HG03457 (cell line): Measurements from ENCODE around the gene ZNF780A.
"Not testable (repeated sequence)": the region's sequence is repeated elsewhere in the genome, so short reads cannot be mapped to it uniquely, and the experiment has no call there.

Source experiments
- ATAC-seq: cut with Tn5 transposase; IDR thresholded peaks from one replicate; pipeline ENCODE4 v1.9.1; 2021; ENCODE audit warnings: moderate number of reproducible peaks; ENCODE audit not compliant: unreplicated experiment

The ZNF780A gene

DNA sequence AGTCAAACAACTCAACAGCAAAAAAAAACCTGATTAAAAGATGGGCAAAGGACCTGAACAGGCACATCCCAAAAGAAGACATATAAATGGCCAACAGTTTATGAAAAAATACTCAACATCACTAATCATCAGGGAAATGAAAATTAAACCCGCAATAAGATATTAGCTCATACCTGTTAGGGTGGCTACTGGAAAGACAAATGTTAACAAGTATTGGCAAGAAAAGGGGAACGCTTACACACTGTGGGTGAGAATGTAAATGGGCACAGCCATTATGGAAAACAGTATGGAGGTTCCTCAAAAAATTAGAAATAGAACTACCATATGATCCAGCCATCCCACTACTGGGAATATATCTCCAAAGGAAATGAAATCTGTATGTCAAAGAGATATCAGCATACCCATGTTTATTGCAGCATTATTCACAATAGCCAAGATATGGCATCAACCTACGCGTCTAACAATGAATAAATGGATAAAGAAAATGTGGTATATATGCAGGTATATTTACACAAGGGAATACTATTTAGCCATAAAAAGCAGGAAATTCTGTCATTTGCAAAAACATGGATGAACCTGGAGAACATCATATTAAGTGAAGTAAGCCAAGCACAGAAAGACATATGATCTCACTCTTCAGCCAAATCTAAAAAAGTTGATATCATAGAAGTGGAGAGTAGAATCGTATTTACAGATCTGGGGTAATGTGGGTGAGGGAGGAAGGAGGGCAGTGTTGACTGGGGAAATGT, 2.3 kb downstream of the ZNF780A start:
- no peak for ATAC-seq

DNA sequence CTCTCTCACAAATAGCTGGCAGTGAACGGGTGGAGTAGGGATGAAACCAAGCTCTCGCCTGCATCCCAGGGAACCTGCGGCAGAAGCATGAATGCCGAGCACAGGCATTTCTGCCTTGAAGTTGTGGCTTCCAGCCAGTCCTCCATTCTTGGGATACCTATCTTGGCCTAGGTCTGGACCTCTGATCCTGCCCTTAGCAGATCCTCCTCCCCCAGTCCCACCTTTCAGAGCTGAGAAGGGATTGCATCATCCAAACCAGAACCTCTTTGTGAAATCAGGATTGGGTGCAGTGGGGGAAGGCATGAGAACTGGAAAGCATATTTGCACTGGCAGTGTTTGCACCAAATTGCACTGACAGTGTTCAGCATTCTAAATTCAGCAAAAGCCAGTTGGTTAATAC, 5.8 kb downstream of the ZNF780A start:
- ATAC-seq, result no peak

DNA sequence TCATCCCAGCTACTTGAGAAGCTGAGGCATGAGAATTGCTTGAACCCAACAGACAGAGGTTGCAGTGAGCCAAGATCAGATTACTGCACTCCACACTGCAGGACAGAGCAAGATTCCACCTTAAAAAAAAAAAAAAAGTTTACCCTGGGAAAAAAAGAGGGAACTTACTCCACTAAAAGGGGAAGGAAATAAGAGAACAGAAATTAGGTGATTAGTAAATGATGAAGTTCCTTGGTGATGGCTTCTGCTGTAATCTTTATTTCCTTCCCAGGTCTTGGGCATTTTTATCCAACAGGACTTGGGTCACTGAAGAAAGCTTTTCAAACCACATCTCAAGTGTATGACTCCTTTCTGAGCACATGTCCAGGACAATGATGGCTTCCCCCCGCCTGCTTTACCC, 9.3 kb downstream of the ZNF780A start:
- ATAC-seq, result no peak

DNA sequence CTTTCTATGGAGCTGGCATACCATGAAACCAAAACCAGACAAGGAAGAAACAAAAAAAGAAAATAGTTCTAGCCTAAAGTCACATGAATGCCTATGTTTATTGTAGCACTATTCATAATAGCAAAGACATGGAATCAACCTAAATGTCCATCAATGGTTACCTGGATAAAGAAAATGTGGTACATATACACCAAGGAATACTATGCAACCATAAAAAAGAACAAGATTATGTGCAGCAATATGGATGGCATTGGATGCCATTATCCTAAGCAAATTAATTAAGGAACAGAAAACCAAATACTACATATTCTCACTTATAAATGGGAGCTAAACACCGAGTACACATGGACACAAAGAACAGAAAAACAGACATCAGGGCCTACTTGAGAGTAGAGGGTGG, 10.5 kb downstream of the ZNF780A start:
- ATAC-seq, result no peak

DNA sequence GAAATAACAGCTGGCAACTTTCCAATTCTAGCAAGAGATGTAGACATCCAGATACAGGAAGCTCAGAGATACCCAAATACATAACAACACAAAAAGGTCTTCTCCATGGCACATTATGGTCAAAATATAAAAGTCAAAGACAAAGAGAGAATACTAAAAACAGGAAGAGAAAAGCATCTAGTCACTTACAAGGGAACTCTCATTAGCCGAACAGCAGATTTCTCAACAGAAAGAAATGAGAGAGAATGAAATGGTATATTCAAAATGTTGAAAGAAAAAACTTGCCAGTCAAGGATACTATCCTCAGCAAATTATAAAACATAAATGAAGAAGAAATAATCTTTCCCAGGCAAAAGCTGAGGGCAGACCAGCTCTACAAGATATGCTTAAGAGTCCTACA, 12.4 kb downstream of the ZNF780A start:
- ATAC-seq, result no peak

DNA sequence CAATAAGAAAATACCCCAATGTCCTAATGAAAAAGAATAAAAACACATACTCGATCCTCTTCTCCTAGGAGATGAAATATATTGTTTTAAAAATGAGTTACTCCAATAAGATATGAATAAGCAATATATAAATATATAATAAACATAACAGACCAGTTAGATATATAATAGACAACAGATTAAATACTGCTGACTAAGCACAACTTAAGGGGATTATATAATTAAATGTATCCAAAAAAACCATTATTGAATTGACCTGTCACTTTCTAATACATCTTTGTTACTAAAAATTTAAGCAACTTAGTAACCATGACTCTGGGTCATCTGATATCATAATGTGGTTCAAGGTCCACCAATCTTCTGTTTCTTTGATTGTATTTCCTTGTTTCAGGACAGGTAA, 20.7 kb downstream of the ZNF780A start:
- no peak for ATAC-seq

DNA sequence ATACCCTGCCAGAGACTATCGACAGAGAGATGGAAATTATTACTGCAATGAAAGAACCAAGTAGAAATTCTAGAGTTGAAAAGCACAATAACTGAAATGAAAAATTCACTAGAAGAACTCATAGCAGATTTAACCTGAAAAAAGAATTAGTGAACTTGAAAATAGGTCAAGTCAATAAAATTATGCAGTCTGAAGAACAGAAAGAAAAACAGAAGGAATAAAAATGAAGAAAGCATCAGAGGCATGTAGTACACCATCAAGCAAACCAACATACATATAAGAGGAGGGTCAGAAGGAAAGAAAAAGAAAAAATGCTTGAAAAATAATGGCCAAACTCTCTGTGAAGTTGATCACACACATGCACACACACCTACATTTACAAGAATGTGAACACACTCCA, 31.1 kb downstream of the ZNF780A start:
- ATAC-seq, result no peak

DNA sequence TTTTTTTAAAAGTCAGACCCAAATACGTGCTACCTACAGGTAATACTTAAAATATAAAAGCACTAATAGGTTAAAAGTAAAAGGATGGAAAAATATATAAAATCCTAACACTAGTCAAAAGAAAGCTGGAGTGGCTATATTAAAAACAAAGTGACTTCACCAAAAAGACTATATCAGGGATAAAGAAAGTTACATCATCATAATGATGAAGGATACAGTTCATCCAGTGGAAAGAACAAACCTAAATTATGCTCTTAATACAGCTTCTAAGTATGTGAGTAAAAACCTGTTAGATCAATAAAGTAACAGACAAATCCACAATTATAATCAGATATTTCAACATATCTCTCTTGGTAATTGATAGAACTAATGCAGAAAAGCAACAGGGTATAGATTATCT, 33.6 kb downstream of the ZNF780A start:
- ATAC-seq, result no peak

DNA sequence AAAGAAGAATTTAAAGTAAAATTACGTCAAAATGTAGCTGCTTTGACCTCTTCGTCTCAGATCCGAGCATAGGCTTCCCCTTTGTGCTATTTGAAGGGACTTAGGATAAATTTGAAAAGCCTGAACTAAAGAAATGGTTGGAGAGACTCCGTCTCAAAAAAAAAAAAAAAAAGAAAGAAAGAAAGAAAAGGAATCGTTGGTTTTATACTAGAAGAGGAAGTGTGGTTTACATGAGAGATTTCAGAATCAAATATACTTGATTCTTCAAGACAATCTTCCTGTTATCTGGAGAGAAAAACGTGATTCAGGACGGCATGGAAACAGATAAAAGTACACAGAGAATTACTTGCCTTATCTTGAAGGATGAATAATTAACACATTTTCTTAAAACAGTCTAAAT, 34.2 kb downstream of the ZNF780A start:
- ATAC-seq, result no peak

DNA sequence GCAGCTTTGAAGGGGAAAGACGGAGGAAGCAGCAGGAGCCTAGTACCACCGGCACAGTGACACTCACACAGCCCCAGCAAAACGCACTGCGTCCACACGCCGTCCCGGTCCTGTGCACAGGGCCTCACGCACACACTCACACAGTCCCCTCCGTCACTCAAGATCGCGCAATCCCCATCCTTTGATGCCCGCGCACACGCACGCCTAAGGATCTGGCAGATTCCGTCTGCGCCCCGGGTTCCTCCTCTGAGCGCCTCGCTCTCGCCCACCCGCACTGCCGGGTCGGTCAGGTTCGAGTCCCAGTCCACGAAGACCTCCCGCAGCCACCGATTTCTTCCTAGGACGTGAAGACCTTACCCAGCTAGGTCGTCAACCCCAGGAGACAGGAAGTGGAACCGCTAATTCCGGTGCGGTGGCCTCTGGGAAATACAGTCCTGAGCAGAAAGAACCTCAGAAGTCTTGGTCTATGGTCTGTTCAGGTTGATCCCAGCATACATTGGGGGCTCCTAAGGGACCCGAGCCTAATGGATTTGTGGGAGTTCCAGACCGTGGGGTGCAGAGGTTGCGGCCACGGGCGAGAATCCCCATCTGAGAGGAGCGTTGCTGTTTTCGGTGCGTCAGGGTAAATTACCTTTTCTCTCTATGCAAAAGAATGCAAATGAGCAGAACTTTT, 34.8 kb downstream of the ZNF780A start, which contains the start of gene ZNF780B:
TSS of gene ZNF780B (minus strand) at position 400 of the 673 bp plus-strand sequence. CDS start 5,899 bp downstream, outside the sequence.
- peak; percentile 61 for ATAC-seq

DNA sequence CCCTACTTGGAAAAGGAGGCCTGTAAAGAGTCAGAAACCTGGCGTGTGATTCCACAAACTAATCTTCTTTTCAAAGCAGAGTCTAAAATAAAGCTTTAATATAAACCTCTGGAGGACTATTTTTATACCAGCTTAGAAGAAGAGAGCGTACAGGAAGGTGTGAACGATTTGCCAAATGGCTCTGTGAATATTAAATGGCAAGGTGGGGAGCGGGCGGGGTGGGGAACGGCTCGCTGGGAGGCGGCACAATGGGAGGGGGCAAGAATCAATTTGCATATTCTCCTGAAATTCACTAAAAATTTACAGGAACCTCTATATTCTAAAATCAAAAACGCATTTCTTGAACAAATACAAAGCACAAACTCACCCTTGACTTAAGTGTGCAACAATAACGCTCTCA, 35.7 kb downstream of the ZNF780A start:
- ATAC-seq, result no peak

DNA sequence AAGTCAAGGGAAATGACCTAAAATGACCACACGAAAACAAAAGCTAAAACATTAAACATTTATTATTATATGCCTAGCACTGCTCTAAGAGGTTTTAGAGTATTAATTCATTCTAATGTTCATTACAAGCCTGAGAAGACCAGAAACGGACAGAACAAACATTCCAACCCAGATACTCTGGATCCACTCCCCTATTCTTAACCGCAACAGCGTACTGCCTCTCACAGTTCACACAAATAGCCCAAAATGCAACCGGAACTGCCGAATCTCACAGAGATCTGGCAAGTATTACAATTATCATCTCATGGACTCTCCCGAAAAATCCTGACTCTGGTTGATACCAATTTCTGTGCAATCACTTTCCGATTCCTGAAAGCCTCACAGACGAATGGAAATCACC, 36.1 kb downstream of the ZNF780A start:
- ATAC-seq, result no peak

DNA sequence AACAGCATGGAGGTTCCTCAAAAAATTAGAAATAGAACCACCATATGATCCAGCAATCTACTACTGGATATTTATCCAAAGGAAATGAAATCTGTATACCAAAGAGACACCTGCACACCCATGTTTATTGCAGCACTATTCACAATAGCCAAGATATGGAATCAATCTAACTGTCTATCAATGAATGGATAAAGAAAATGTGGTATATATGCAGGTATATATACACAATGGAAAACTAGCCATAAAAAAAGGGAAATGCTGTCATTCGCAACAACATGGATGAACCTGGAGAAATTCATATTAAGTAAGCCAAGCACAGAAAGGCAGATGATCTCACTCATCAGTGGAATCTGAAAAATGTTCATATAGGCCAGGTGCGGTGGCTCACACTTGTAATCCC, 37.3 kb downstream of the ZNF780A start:
- ATAC-seq, result no peak

DNA sequence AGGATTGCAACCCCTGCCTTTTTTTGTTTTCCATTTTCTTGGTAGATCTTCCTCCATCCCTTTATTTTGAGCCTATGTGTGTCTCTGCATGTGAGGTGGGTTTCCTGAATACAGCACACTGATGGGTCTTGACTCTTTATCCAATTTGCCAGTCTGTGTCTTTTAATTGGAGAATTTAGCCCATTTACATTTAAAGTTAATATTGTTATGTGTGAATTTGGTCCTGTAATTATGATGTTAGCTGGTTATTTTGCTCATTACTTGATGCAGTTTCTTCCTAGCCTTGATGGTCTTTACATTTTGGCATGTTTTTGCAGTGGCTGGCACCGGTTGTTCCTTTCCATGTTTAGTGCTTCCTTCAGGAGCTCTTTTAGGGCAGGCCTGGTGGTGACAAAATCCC, 49.0 kb downstream of the ZNF780A start:
- ATAC-seq, result not testable (repeated sequence)

DNA sequence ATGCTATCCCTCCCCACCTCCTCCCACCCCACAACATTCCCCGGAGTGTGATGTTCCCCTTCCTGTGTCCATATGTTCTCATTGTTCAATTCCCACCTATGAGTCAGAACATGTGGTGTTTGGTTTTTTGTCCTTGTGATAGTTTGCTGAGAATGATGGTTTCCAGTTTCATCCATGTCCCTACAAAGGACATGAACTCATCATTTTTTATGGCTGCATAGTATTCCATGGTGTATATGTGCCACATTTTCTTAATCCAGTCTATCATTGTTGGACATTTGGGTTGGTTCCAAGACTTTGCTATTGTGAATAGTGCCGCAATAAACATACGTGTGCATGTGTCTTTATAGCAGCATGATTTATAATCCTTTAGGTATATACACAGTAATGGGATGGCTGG, 52.7 kb downstream of the ZNF780A start:
- ATAC-seq, result not testable (repeated sequence)

DNA sequence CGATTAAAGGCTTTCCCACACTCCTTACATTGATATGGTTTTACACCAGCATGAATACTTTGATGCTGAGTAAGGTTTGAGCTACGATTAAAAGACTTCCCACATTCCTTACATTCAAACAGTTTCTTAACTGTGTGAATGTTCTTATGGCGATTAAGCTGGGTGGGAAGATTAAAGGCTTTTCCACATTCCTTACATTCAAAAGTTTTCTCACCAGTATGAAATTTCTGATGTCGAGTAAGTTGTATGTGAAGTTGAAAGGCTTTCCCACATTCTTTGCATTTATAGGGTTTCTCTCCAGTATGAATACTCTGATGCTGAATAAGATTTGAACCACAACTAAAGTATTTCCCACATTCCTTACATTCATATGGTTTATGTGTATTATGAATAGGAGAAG, 54.7 kb downstream of the ZNF780A start:
- no peak for ATAC-seq

DNA sequence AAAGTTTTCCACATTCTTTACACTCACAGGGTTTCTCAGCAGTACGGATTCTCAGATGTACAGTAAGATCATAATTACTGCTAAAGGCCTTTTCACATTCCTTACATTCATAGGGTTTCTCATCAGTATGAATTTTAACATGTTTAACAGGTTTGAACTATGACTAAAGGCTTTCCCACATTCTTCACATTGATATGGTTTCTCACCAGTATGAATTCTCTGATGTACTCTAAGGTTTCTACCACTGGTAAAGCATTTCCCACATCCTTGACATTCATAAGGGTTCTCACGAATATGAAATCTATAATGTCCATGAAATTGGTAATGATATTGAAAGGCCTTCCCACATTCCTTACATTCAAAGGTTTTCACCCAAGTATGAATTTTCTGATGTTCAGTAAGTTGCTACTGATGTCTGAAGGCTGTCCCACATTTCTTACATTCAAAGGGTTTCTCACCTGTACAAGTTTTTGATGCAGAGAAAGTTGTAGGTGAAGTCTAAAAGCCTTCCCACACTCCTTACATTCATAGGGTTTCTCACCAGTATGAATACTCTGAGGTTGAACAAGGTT, 56.7 kb downstream of the ZNF780A start:
- ATAC-seq, result no peak

DNA sequence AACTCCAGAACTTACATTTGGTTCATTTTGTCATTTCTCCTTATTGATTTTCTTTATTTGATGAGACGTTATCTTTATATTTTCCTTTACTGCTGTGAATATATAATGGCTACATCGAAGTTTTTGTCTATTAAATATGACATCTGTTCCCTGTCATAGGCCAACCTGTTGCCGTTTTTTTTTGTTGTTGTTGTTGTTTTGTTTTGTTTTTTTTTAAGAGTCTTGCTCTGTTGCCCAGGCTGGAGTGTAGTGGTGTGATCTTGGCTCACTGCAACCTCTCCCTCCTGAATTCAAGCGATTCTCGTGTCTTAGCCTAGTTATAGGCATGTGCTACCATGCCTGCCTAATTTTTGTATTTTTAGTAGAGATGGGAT, 64.2 kb downstream of the ZNF780A start:
- ATAC-seq, result no peak

DNA sequence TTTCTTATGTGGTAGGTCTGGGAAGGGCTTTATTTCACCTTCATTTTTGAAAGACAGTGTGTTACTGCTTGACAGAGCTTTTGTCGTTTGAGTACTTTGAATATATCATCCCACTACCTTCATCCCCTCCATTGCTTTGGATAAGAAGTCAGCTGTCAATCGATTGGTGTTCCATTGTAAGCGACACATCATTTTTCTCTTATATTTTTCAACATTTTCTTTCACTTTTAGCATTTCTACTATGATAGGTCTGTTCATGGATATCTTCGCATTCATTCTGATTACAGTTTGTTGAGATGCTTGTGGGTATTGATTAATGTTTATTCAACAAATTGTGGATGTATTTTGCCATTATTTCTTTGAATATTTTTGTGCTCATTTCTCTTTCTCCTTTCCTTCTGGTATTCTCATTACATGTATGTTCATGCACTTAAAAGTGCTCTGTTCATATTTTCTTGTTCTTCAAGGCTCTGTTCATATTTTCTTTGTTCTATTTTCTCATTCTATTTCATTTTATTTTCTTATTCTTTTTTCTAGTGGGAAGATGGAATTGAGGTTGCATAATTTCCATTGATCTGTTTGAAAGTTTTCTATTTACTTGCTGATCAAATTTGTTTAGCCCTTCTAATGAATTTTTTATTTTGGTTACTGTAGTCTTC, 64.7 kb downstream of the ZNF780A start:
- ATAC-seq, result no peak

DNA sequence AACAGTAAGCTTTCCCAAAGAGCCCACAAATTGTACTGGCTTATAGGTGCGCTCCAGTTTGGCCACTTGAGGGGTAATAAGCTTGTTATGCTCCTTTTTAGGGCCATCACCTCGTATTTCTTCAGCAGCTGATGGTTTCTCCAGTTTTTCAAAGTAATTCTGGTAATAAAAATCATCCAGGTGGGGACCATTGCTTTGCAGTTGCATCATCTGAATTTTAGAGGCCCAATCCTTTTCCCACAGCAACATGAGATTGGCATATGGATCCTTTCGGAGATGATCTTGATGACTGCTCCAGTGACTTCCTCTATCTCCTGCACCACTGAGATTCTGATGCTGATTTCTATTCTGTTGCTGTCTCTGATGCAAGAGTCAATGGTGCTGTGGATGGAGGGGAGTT, 66.8 kb downstream of the ZNF780A start:
- ATAC-seq, result no peak
